ENCODE measurements around the gene COG3. TPM values are rescaled to one million over a fixed set of nuclear protein-coding genes. Genes with fewer than 3 reads are reported as not detected.

Gene COG3
- total RNA-seq, 1 experiment from 2014 or later = 17.6 TPM

DNA sequence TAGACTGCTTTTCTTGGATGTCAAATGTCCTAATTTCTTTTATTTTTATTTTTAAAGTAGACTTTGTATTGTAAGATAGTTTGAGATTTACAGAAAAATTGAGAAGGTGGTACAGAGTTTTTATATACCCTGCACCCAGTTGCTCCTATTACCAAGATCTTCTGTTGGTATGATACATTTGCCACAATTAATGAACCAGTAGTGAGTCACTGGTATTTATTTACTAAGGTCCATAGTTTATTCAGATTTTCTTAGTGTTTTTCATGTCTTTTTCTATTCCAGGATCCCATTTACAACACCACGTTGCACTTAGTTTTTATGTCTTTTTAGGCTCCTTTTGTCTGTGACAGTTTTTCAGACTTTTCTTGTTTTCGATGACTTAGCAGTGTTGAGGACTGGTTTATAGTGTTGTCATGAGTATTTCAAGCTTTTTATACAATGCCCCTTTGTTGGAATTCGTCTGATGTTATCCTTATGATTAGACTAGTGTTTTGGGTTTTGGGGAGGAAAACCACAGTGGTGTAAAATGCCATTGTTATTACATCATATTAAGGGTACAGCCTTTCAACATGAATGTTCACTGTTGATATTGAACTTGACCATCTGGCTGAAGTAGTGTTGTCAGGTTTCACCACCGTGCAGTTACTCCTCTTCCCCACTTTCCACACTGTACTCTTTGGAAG, 35.9 kb downstream of the COG3 start:
- TF ChIP-seq SP1 (IDR thresholded peaks at IDR 0.05; ENCODE audit: low read depth) (peak; percentile 24; the same call in 1 of the 2 replicates), YY1 (IDR thresholded peaks at IDR 0.05; ENCODE audit: extremely low read depth, insufficient replicate concordance, low read depth, low read length) (no peak), POLR2AphosphoS5 (IDR thresholded peaks at IDR 0.05; ENCODE audit: low read depth, low read length) (no peak), EGR1 (IDR thresholded peaks at IDR 0.05; ENCODE audit: low read depth) (no peak), SIN3A (IDR thresholded peaks at IDR 0.05; ENCODE audit: low read depth) (no peak), RAD21 (IDR thresholded peaks at IDR 0.05; ENCODE audit: low read depth) (no peak), CEBPB (IDR thresholded peaks at IDR 0.05; ENCODE audit: low read depth) (peak; percentile 59; the same call in 1 of the 2 replicates), JUND (IDR thresholded peaks at IDR 0.05) (peak; percentile 57; the same call in 1 of the 2 replicates), CBX3 (IDR thresholded peaks at IDR 0.05; ENCODE audit: low read depth) (peak; percentile 24; the same call in 1 of the 2 replicates), ZFX (IDR thresholded peaks at IDR 0.05) (no peak), FOSL1 (IDR thresholded peaks at IDR 0.05; ENCODE audit: low read depth) (peak; percentile 40), POLR2A (IDR thresholded peaks at IDR 0.05; ENCODE audit: borderline replicate concordance, extremely low read depth, insufficient read depth, insufficient read length) (no peak), EZH2phosphoT487 (IDR thresholded peaks at IDR 0.05; ENCODE audit: borderline replicate concordance) (no peak)
- TF ChIP-seq, protein P1, sequence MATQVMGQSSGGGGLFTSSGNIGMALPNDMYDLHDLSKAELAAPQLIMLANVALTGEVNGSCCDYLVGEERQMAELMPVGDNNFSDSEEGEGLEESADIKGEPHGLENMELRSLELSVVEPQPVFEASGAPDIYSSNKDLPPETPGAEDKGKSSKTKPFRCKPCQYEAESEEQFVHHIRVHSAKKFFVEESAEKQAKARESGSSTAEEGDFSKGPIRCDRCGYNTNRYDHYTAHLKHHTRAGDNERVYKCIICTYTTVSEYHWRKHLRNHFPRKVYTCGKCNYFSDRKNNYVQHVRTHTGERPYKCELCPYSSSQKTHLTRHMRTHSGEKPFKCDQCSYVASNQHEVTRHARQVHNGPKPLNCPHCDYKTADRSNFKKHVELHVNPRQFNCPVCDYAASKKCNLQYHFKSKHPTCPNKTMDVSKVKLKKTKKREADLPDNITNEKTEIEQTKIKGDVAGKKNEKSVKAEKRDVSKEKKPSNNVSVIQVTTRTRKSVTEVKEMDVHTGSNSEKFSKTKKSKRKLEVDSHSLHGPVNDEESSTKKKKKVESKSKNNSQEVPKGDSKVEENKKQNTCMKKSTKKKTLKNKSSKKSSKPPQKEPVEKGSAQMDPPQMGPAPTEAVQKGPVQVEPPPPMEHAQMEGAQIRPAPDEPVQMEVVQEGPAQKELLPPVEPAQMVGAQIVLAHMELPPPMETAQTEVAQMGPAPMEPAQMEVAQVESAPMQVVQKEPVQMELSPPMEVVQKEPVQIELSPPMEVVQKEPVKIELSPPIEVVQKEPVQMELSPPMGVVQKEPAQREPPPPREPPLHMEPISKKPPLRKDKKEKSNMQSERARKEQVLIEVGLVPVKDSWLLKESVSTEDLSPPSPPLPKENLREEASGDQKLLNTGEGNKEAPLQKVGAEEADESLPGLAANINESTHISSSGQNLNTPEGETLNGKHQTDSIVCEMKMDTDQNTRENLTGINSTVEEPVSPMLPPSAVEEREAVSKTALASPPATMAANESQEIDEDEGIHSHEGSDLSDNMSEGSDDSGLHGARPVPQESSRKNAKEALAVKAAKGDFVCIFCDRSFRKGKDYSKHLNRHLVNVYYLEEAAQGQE (IDR thresholded peaks at IDR 0.05; ENCODE audit: low read depth) = no peak
- TF ChIP-seq, protein P2, sequence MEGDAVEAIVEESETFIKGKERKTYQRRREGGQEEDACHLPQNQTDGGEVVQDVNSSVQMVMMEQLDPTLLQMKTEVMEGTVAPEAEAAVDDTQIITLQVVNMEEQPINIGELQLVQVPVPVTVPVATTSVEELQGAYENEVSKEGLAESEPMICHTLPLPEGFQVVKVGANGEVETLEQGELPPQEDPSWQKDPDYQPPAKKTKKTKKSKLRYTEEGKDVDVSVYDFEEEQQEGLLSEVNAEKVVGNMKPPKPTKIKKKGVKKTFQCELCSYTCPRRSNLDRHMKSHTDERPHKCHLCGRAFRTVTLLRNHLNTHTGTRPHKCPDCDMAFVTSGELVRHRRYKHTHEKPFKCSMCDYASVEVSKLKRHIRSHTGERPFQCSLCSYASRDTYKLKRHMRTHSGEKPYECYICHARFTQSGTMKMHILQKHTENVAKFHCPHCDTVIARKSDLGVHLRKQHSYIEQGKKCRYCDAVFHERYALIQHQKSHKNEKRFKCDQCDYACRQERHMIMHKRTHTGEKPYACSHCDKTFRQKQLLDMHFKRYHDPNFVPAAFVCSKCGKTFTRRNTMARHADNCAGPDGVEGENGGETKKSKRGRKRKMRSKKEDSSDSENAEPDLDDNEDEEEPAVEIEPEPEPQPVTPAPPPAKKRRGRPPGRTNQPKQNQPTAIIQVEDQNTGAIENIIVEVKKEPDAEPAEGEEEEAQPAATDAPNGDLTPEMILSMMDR (IDR thresholded peaks at IDR 0.05 in 2 of 3, conservative IDR thresholded peaks at IDR 0.05 in 1 of 3; ENCODE audit: borderline replicate concordance in 1 of 3, insufficient read depth in 1 of 3, low read depth in 2 of 3, low read length in 2 of 3) = no peak
- TF ChIP-seq, protein P3, sequence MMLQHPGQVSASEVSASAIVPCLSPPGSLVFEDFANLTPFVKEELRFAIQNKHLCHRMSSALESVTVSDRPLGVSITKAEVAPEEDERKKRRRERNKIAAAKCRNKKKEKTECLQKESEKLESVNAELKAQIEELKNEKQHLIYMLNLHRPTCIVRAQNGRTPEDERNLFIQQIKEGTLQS (IDR thresholded peaks at IDR 0.05) = peak; percentile 50; the same call in 1 of the 2 replicates
- H3K4me2 ChIP-seq (ENCODE audit: low read length) = peak overlapping the region; percentile 5
- RAD21 ChIA-PET (ENCODE audit: low non-redundant PET in 1 of 2, low total read pairs in 2 of 2, uncharacterized antibody in 2 of 2, unreplicated experiment in 2 of 2) = interaction anchor here in 1 of 2 experiments (0.7 kb wide), 1 partner anchor 614 kb away, joined by 4 read pairs; no protein-coding TSS in a partner anchor
- peak overlapping the region; percentile 6; the same call in 1 of the 2 replicates for H3K27ac ChIP-seq (ENCODE audit: low read depth, low read length)
- CTCF ChIA-PET = interaction anchor here (1.7 kb wide), 1 partner anchor 10 kb away, joined by 3 read pairs; no protein-coding TSS in a partner anchor
- DNase-seq (ENCODE audit: low read depth, low spot score) = peak; percentile 63
- H2AFZ ChIP-seq (ENCODE audit: low read depth, low read length, poor library complexity, severe bottlenecking) = no peak overlapping the region
- H3K9me3 ChIP-seq (ENCODE audit: control insufficient read depth in 1 of 2, insufficient read depth in 1 of 2, low read depth in 1 of 2, low read length in 2 of 2) = no peaks in the 10 kb centered on the region
- peaks cover 11 to 12% of the 10 kb centered on the region in 2 experiments for H3K4me1 ChIP-seq (ENCODE audit: control insufficient read depth in 1 of 2, insufficient read depth in 2 of 2, low read length in 2 of 2)
- ATAC-seq = peak; percentile 87
- H3K9ac ChIP-seq (ENCODE audit: low read length) = no peak overlapping the region
- no peaks in the 10 kb centered on the region for H3K9me2 ChIP-seq (ENCODE audit: insufficient read depth)
- H3K79me2 ChIP-seq (ENCODE audit: insufficient read depth, low read length) = no peaks in the 10 kb centered on the region
- no peaks in the 10 kb centered on the region for H3K27me3 ChIP-seq (ENCODE audit: insufficient read depth, low read length)
- POLR2A ChIA-PET = no interaction called here
- intact Hi-C loops (cut with micrococcal nuclease) = no loop called here
- H3K36me3 ChIP-seq (ENCODE audit: control insufficient read depth in 1 of 2, insufficient read depth in 2 of 2, low read length in 2 of 2) = peaks cover 17 to 23% of the 10 kb centered on the region in 2 experiments; a peak in 3 of 4 replicates
- no TSS peak for BruUV-seq (replicated peaks)
- H4K20me1 ChIP-seq (ENCODE audit: insufficient read depth) = no peaks in the 10 kb centered on the region
- H3K4me3 ChIP-seq (replicated peaks in 1 of 2; ENCODE audit: low read depth in 1 of 2, low read length in 2 of 2) = no peak overlapping the region
